HG02870 (cell line): Measurements from ENCODE around the gene NUDT14.

Source experiments
- ATAC-seq: cut with Tn5 transposase; IDR thresholded peaks from one replicate; pipeline ENCODE4 v1.9.1; 2021; ENCODE audit warnings: mild to moderate bottlenecking, moderate library complexity; ENCODE audit not compliant: unreplicated experiment

The NUDT14 gene

GRCh38 chr14:105161964-105162668 lies 19.0 kb downstream of the NUDT14 start:
- ATAC-seq: no peak

- ATAC-seq: no peak
These were observed 19.8 kb downstream of the NUDT14 start for GRCh38 chr14:105161309-105161708.

GRCh38 chr14:105160776-105161175 lies 20.3 kb downstream of the NUDT14 start:
- ATAC-seq: no peak

GRCh38 chr14:105159344-105159743 lies 21.8 kb downstream of the NUDT14 start:
- no peak for ATAC-seq

- no peak for ATAC-seq
These were observed 22.3 kb downstream of the NUDT14 start for GRCh38 chr14:105158794-105159193.

GRCh38 chr14:105157872-105158271 lies 23.2 kb downstream of the NUDT14 start:
- no peak for ATAC-seq

GRCh38 chr14:105156414-105157375 lies 24.4 kb downstream of the NUDT14 start:
- ATAC-seq: no peak

- no peak for ATAC-seq
These were observed 25.3 kb downstream of the NUDT14 start for GRCh38 chr14:105155681-105156413.

GRCh38 chr14:105155071-105155651 lies 26.0 kb downstream of the NUDT14 start:
- ATAC-seq: no peak

- ATAC-seq: no peak
These were observed 26.6 kb downstream of the NUDT14 start for GRCh38 chr14:105154476-105154871.

GRCh38 chr14:105153739-105154475 lies 27.2 kb downstream of the NUDT14 start:
- no peak for ATAC-seq

- no peak for ATAC-seq
These were observed 27.8 kb downstream of the NUDT14 start for GRCh38 chr14:105153331-105153731.

GRCh38 chr14:105152794-105153241 lies 28.3 kb downstream of the NUDT14 start:
- ATAC-seq: no peak

- ATAC-seq: no peak
These were observed 29.0 kb downstream of the NUDT14 start for GRCh38 chr14:105151838-105152793.

GRCh38 chr14:105151084-105151837 lies 29.9 kb downstream of the NUDT14 start:
- no peak for ATAC-seq

- no peak for ATAC-seq
These were observed 30.6 kb downstream of the NUDT14 start for GRCh38 chr14:105150368-105151083.

- ATAC-seq: no peak
These were observed 31.1 kb downstream of the NUDT14 start for GRCh38 chr14:105150026-105150367.
